Neural crest cell (in vitro differentiated cells): Measurements from ENCODE around the gene ZNF474. TPM values are rescaled to one million over a fixed set of nuclear protein-coding genes. Genes with fewer than 3 reads are reported as not detected.
"Not testable (repeated sequence)": the region's sequence is repeated elsewhere in the genome, so short reads cannot be mapped to it uniquely, and the experiment has no call there.

Source experiments
- DNase-seq: peaks from one replicate; pipeline ENCODE4 v3.0.0; 2021; ENCODE audit warnings: low read depth, mixed read lengths, low spot score
- H3K27ac Mint-ChIP-seq: one replicate; pipeline ENCODE4 v1.8.0; 2021; ENCODE audit warnings: mild to moderate bottlenecking, mixed read lengths; ENCODE audit not compliant: unreplicated experiment
- H3K27me3 Mint-ChIP-seq: 2 replicates; pipeline ENCODE4 v1.8.0; 2021; ENCODE audit warnings: low read depth, mild to moderate bottlenecking, mixed read lengths
- H3K36me3 Mint-ChIP-seq: 2 replicates; pipeline ENCODE4 v1.8.0; 2021; ENCODE audit warnings: low read depth, mild to moderate bottlenecking, mixed read lengths
- H3K4me1 Mint-ChIP-seq: 2 replicates; pipeline ENCODE4 v1.8.0; 2021; ENCODE audit warnings: mixed read lengths
- H3K4me3 Mint-ChIP-seq: one replicate; pipeline ENCODE4 v1.8.0; 2021; ENCODE audit warnings: mild to moderate bottlenecking, mixed read lengths
- H3K9me3 Mint-ChIP-seq: 2 replicates; pipeline ENCODE4 v1.8.0; 2021; ENCODE audit warnings: mixed read lengths
- total RNA-seq: library from RNA; stranded (reverse); gene quantifications from 2 replicates; pipeline ENCODE4 v1.2.1, GENCODE V29; 2021
- TF ChIP-seq, protein P1 (sequence below): fragments of 200-600 bp; sonication (generic); conservative IDR thresholded peaks from 2 replicates; pipeline ENCODE4 v1.5.0; 2021; ENCODE audit warnings: antibody characterized with exemption, mild to moderate bottlenecking

ZNF474 gene
- total RNA-seq, 1 donor from 2014 or later = 0.47 TPM

DNA sequence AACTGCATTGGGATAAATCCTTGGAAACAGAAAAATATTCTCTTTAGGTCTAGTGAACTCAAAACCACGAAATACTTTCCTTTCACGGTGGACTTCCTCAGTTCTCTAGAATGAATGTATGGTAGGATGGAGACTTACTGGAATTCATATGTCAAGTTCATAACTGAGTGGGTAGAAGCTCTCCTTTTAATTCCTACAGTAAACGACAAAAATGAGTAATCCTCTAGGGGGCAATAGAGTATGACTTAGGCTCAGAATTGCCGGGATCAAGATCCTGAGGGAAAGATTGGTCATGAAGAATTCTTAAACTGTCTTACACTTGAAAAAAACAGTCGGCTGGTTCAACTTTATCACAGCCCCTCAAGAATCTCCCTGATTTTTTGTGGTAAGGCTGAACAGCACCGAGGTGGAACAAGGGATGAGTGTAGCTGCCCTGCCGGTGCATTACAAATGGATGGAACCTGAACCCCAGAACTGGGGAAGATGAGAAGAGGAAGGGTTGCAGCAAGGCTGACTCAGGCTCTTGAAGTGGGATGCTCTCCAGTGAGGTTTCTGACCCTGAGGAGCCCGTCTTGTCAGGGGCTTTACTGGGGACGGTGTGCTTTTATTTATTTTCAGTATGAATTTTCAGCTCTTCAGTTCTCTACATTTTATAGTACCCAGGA is 37.3 kb upstream of the ZNF474 start:
- H3K27me3 Mint-ChIP-seq = peaks cover 2% of the 10 kb centered on the region
- no peak for DNase-seq
- H3K4me1 Mint-ChIP-seq = no peaks in the 10 kb centered on the region
- H3K27ac Mint-ChIP-seq = no peak overlapping the region
- TF ChIP-seq, protein P1, sequence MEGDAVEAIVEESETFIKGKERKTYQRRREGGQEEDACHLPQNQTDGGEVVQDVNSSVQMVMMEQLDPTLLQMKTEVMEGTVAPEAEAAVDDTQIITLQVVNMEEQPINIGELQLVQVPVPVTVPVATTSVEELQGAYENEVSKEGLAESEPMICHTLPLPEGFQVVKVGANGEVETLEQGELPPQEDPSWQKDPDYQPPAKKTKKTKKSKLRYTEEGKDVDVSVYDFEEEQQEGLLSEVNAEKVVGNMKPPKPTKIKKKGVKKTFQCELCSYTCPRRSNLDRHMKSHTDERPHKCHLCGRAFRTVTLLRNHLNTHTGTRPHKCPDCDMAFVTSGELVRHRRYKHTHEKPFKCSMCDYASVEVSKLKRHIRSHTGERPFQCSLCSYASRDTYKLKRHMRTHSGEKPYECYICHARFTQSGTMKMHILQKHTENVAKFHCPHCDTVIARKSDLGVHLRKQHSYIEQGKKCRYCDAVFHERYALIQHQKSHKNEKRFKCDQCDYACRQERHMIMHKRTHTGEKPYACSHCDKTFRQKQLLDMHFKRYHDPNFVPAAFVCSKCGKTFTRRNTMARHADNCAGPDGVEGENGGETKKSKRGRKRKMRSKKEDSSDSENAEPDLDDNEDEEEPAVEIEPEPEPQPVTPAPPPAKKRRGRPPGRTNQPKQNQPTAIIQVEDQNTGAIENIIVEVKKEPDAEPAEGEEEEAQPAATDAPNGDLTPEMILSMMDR = peak; percentile 61
- H3K4me3 Mint-ChIP-seq = no peak overlapping the region
- H3K36me3 Mint-ChIP-seq = no peaks in the 10 kb centered on the region
- H3K9me3 Mint-ChIP-seq = no peaks in the 10 kb centered on the region

GRCh38 chr5:122093415-122094180 is 35.7 kb upstream of the ZNF474 start:
- TF ChIP-seq, protein P1 = no peak
- Mint-ChIP-seq H3K4me1 (no peaks in the 10 kb centered on the region), H3K27me3 (no peaks in the 10 kb centered on the region), H3K36me3 (no peaks in the 10 kb centered on the region), H3K9me3 (no peaks in the 10 kb centered on the region), H3K4me3 (no peak overlapping the region), H3K27ac (no peak overlapping the region)
- no peak for DNase-seq

DNA sequence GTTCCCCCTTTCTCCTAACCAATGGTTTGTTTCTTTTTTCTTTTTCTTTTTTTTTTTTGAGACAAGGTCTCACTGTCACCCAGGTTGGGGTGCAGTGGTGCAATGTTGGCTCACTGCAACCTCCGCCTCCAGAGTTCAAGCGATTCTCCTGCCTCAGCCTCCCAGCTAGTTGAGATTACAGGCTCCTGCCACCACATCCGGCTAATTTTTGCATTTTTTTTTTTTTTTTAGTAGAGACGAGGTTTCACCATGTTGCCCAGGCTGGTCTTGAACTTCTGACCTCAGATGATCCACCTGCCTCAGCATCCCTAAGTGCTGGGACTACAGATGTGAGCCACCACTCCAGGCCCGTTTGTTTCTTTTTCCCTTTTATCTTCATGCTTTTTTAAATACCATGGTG is 35.1 kb upstream of the ZNF474 start:
- not testable (repeated sequence) for H3K27ac Mint-ChIP-seq, DNase-seq, H3K4me1 Mint-ChIP-seq, H3K9me3 Mint-ChIP-seq, H3K4me3 Mint-ChIP-seq, H3K36me3 Mint-ChIP-seq, H3K27me3 Mint-ChIP-seq

GRCh38 chr5:122095158-122095557 is 34.2 kb upstream of the ZNF474 start:
- no peak overlapping the region for H3K27ac Mint-ChIP-seq
- TF ChIP-seq, protein P1 = no peak

GRCh38 chr5:122097391-122097790 is 32.0 kb upstream of the ZNF474 start:
- H3K4me3 Mint-ChIP-seq = no peak overlapping the region
- H3K9me3 Mint-ChIP-seq = no peaks in the 10 kb centered on the region
- no peaks in the 10 kb centered on the region for H3K4me1 Mint-ChIP-seq
- TF ChIP-seq, protein P1 = no peak
- H3K27ac Mint-ChIP-seq = no peak overlapping the region
- DNase-seq = no peak
- H3K36me3 Mint-ChIP-seq = no peaks in the 10 kb centered on the region
- H3K27me3 Mint-ChIP-seq = no peaks in the 10 kb centered on the region

More at GRCh38 chr5:122095158-122095557, 34.2 kb upstream of the ZNF474 start:
- no peaks in the 10 kb centered on the region for H3K4me1 Mint-ChIP-seq
- no peak for DNase-seq
- no peaks in the 10 kb centered on the region for H3K27me3 Mint-ChIP-seq
- no peak overlapping the region for H3K4me3 Mint-ChIP-seq
- no peaks in the 10 kb centered on the region for H3K36me3 Mint-ChIP-seq
- no peaks in the 10 kb centered on the region for H3K9me3 Mint-ChIP-seq
